Smooth muscle cell (in vitro differentiated cells): ENCODE results near the gene SPON2. TPM values are rescaled to one million over a fixed set of nuclear protein-coding genes. Genes with fewer than 3 reads are reported as not detected.

Experiments used
- DNase-seq: peaks from one replicate; lab custom pipeline; 2025; ENCODE audit not compliant: unreplicated experiment; lab: John Stamatoyannopoulos, UW
- H2AFZ ChIP-seq: fragments of 200-600 bp; sonication (generic); 2 replicates; pipeline ENCODE4 v1.6.0; 2016; ENCODE audit warnings: antibody characterized with exemption, low read depth, mild to moderate bottlenecking
- H3F3A ChIP-seq: fragments of 200-600 bp; sonication (generic); 2 replicates; pipeline ENCODE4 v1.6.0; 2017; ENCODE audit warnings: antibody characterized with exemption, low read depth
- H3K27ac ChIP-seq: fragments of 200-600 bp; sonication (generic); 2 replicates; pipeline ENCODE4 v1.5.1; 2016; ENCODE audit warnings: low read depth, mild to moderate bottlenecking
- H3K27me3 ChIP-seq: fragments of 200-600 bp; sonication (generic); 2 replicates; pipeline ENCODE4 v1.6.1; 2016; ENCODE audit warnings: low read depth, mild to moderate bottlenecking
- H3K36me3 ChIP-seq: fragments of 200-600 bp; sonication (generic); 2 replicates; pipeline ENCODE4 v1.5.1; 2016; ENCODE audit warnings: low read depth
- H3K4me1 ChIP-seq: fragments of 200-600 bp; sonication (generic); 2 replicates; pipeline ENCODE4 v1.5.1; 2016; ENCODE audit warnings: low read depth
- H3K4me2 ChIP-seq: fragments of 200-600 bp; sonication (generic); 2 replicates; pipeline ENCODE4 v1.6.0; 2016; ENCODE audit warnings: mild to moderate bottlenecking
- H3K4me3 ChIP-seq: fragments of 200-600 bp; sonication (generic); 2 replicates; pipeline ENCODE4 v1.5.1; 2016; ENCODE audit warnings: mild to moderate bottlenecking
- H3K79me2 ChIP-seq: fragments of 200-600 bp; sonication (generic); 2 replicates; pipeline ENCODE4 v1.6.0; 2016; ENCODE audit warnings: low read depth, mild to moderate bottlenecking
- H3K9ac ChIP-seq: fragments of 200-600 bp; sonication (generic); 2 replicates; pipeline ENCODE4 v1.6.0; 2016; ENCODE audit warnings: low read depth
- H3K9me3 ChIP-seq: fragments of 200-600 bp; sonication (generic); replicated peaks from 2 replicates; pipeline ENCODE4 v1.5.1; 2016; ENCODE audit warnings: low read depth
- H4K20me1 ChIP-seq: fragments of 200-600 bp; sonication (generic); 2 replicates; pipeline ENCODE4 v1.6.0; 2016; ENCODE audit warnings: low read depth
- CTCF ChIP-seq: fragments of 200-600 bp; sonication (generic); IDR thresholded peaks from 2 replicates; pipeline ENCODE4 v1.5.1; 2017; ENCODE audit warnings: borderline replicate concordance, mild to moderate bottlenecking, antibody characterized with exemption; ENCODE audit not compliant: insufficient read depth, poor library complexity, severe bottlenecking
- WGBS: methylation state at CpG from one replicate; pipeline ENCODE4 v1.1.7; 2016; ENCODE audit warnings: low lambda C conversion rate; 5-methylcytosine and 5-hydroxymethylcytosine counted together
- polyA plus RNA-seq: library from polyadenylated mRNA; unstranded; fragments of >200 nt; fragmentation: Nextera tagmentation; extraction: Ambion mirVana; gene quantifications from 2 replicates; pipeline ENCODE4 v1.2.1, GENCODE V29; 2016
- small RNA-seq: library from RNA; depleted of rRNA; stranded (forward); fragments of <200 nt; gene quantifications from one replicate; pipeline ENCODE3, GENCODE V24; 2014
- total RNA-seq: library from RNA; depleted of rRNA; stranded (reverse); fragments of >200 nt; gene quantifications from 2 replicates; pipeline ENCODE4 v1.2.3, GENCODE V29; 2014

SPON2 gene
- total and polyA plus RNA-seq, 2 experiments from 2014 or later: 171 to 427 TPM

- H3K36me3 ChIP-seq: no peaks in the 10 kb centered on the region
- no peaks in the 10 kb centered on the region for H3K9me3 ChIP-seq
- H4K20me1 ChIP-seq: peaks cover 7% of the 10 kb centered on the region
- H3F3A ChIP-seq: no peaks in the 10 kb centered on the region
- H3K27me3 ChIP-seq: peaks cover 8% of the 10 kb centered on the region
- WGBS: 67% methylated on average over 4 of the region's 4 CpGs
- no peak overlapping the region for H3K9ac ChIP-seq
- H3K4me3 ChIP-seq: no peak overlapping the region
- no peak overlapping the region for H3K4me2 ChIP-seq
- H3K4me1 ChIP-seq: no peaks in the 10 kb centered on the region
- no peak for DNase-seq
- no peak overlapping the region for H3K27ac ChIP-seq
- no peak overlapping the region for H2AFZ ChIP-seq
- no peaks in the 10 kb centered on the region for H3K79me2 ChIP-seq
- TF ChIP-seq CTCF: no peak
Observed at GRCh38 chr4:1124818-1125217, 47.6 kb downstream of the SPON2 start.

GRCh38 chr4:1122505-1122904, 49.9 kb downstream of the SPON2 start:
- H3K9ac ChIP-seq: no peak overlapping the region
- no peaks in the 10 kb centered on the region for H3K36me3 ChIP-seq
- H3K27ac ChIP-seq: no peak overlapping the region
- 91% methylated on average over 3 of the region's 3 CpGs for WGBS
- TF ChIP-seq CTCF: no peak
- H3K27me3 ChIP-seq: peaks cover 20% of the 10 kb centered on the region
- no peak for DNase-seq
- no peak overlapping the region for H3K4me2 ChIP-seq
- peaks cover 7% of the 10 kb centered on the region for H4K20me1 ChIP-seq
- H3K9me3 ChIP-seq: no peaks in the 10 kb centered on the region
- no peak overlapping the region for H2AFZ ChIP-seq
- H3K4me3 ChIP-seq: no peak overlapping the region
- H3K4me1 ChIP-seq: no peaks in the 10 kb centered on the region
- no peaks in the 10 kb centered on the region for H3F3A ChIP-seq
- H3K79me2 ChIP-seq: no peaks in the 10 kb centered on the region

Small RNA genes lying within 50 kb of the gene (small RNA-seq; reads per million reads assigned to genes)
- not detected for gene RF00554

Other genes with a start within 250 kb of the SPON2 start
- gene GAK, start 240.3 kb downstream of the SPON2 start, total RNA-seq: 57.3 and 85.4 TPM in 2 replicates
- 56.2 and 75.4 TPM in 2 replicates for gene GAK, start 240.3 kb downstream of the SPON2 start, polyA plus RNA-seq
- 20.6 and 30.4 TPM in 2 replicates for gene TMEM175, start 240.1 kb downstream of the SPON2 start, total RNA-seq
- 27.6 and 35.2 TPM in 2 replicates for gene TMEM175, start 240.1 kb downstream of the SPON2 start, polyA plus RNA-seq
- 4.2 and 6.5 TPM in 2 replicates for gene DGKQ, start 199.0 kb downstream of the SPON2 start, total RNA-seq
- 14.9 and 16.2 TPM in 2 replicates for gene DGKQ, start 199.0 kb downstream of the SPON2 start, polyA plus RNA-seq
- gene IDUA, start 185.5 kb downstream of the SPON2 start, total RNA-seq: 6.3 and 9.6 TPM in 2 replicates
- 47.4 and 49.9 TPM in 2 replicates for gene IDUA, start 185.5 kb downstream of the SPON2 start, polyA plus RNA-seq
- 0.67 TPM in 1 of 2 replicates, not detected in the other for gene SLC26A1, start 179.2 kb downstream of the SPON2 start, total RNA-seq
- gene SLC26A1, start 179.2 kb downstream of the SPON2 start, polyA plus RNA-seq: 1.6 and 1.7 TPM in 2 replicates
- 11.7 and 16.1 TPM in 2 replicates for gene FGFRL1, start 161.0 kb downstream of the SPON2 start, total RNA-seq
- gene FGFRL1, start 161.0 kb downstream of the SPON2 start, polyA plus RNA-seq: 29.6 and 30.7 TPM in 2 replicates
- 0.67 and 1.3 TPM in 2 replicates for gene RNF212, start 59.0 kb downstream of the SPON2 start, total RNA-seq
- 1.8 and 4.6 TPM in 2 replicates for gene RNF212, start 59.0 kb downstream of the SPON2 start, polyA plus RNA-seq
- 59.1 and 76.9 TPM in 2 replicates for gene CTBP1, start 76.5 kb upstream of the SPON2 start, total RNA-seq
- 132 and 135 TPM in 2 replicates for gene CTBP1, start 76.5 kb upstream of the SPON2 start, polyA plus RNA-seq
- 40.8 and 48.2 TPM in 2 replicates for gene MAEA, start 117.3 kb upstream of the SPON2 start, total RNA-seq
- gene MAEA, start 117.3 kb upstream of the SPON2 start, polyA plus RNA-seq: 48.0 and 60.9 TPM in 2 replicates
- gene UVSSA, start 174.6 kb upstream of the SPON2 start, total RNA-seq: 6.6 and 9.0 TPM in 2 replicates
- gene UVSSA, start 174.6 kb upstream of the SPON2 start, polyA plus RNA-seq: 13.0 and 14.9 TPM in 2 replicates
- not detected in 2 replicates for gene NKX1-1, start 233.9 kb upstream of the SPON2 start, total RNA-seq
- gene NKX1-1, start 233.9 kb upstream of the SPON2 start, polyA plus RNA-seq: 0.24 TPM in 1 of 2 replicates, not detected in the other